ENCODE measurements around the gene COL6A1. TPM values are rescaled to one million over a fixed set of nuclear protein-coding genes. Genes with fewer than 3 reads are reported as not detected.

The COL6A1 gene
- total RNA-seq, 1 donor from 2014 or later, result 0.11 TPM

DNA sequence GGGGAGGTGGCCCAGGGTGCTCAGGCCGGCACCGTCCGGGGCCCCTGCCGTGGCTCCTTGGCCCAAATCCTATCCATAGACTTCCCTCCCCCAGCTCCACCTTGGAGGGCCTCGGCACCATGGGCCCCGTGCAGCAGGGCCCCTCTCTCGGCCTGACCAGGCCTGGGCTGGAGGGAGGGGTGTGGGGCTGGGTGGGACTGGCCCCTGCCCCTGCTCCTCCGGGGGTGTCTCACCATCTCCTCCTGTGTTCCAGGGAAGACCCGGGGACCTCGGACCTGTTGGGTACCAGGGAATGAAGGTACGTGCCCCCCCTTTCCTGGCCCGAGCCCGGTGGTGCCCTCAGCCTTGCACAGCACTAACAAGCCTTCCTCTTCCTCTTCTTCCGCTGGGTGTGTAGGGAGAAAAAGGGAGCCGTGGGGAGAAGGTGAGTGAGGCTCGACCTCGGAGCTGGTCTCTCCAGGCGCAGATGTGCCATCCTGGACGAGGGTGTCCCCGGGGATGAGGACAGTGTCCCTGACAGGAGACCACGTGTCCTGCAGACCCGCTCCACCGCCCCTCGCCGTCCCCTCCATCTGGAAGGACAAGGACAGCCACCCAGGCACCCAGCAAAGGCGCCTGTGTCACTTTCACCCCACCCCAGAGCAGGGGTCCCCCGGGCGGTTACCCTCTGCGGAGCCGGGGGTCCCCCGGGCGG is 7.9 kb downstream of the COL6A1 start:
- no peaks in the 10 kb centered on the region for H3K36me3 Mint-ChIP-seq (ENCODE audit: low read depth)
- ChIA-PET CTCF (no interaction called here), POLR2A (no interaction called here)
- no peaks in the 10 kb centered on the region for H3K9me3 Mint-ChIP-seq
- TF ChIP-seq, protein P1, sequence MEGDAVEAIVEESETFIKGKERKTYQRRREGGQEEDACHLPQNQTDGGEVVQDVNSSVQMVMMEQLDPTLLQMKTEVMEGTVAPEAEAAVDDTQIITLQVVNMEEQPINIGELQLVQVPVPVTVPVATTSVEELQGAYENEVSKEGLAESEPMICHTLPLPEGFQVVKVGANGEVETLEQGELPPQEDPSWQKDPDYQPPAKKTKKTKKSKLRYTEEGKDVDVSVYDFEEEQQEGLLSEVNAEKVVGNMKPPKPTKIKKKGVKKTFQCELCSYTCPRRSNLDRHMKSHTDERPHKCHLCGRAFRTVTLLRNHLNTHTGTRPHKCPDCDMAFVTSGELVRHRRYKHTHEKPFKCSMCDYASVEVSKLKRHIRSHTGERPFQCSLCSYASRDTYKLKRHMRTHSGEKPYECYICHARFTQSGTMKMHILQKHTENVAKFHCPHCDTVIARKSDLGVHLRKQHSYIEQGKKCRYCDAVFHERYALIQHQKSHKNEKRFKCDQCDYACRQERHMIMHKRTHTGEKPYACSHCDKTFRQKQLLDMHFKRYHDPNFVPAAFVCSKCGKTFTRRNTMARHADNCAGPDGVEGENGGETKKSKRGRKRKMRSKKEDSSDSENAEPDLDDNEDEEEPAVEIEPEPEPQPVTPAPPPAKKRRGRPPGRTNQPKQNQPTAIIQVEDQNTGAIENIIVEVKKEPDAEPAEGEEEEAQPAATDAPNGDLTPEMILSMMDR (IDR thresholded peaks at IDR 0.05), result no peak
- DNase-seq, result peak; percentile 11
- no peaks in the 10 kb centered on the region for H3K27me3 Mint-ChIP-seq
- no peak overlapping the region for H3K27ac Mint-ChIP-seq
- intact Hi-C loops (cut with micrococcal nuclease), result no loop called here
- H3K4me3 Mint-ChIP-seq, result no peak overlapping the region
- no peaks in the 10 kb centered on the region for H3K4me1 Mint-ChIP-seq
- no peak for ATAC-seq (ENCODE audit: low read depth)

- no peaks in the 10 kb centered on the region for H3K9me3 Mint-ChIP-seq
- TF ChIP-seq, protein P1 (IDR thresholded peaks at IDR 0.05), result no peak
- POLR2A ChIA-PET, result no interaction called here
- intact Hi-C loops (cut with micrococcal nuclease), result no loop called here
- no peak overlapping the region for H3K27ac Mint-ChIP-seq
- H3K4me3 Mint-ChIP-seq, result no peak overlapping the region
- H3K36me3 Mint-ChIP-seq (ENCODE audit: low read depth), result no peaks in the 10 kb centered on the region
- no peaks in the 10 kb centered on the region for H3K27me3 Mint-ChIP-seq
- DNase-seq (no peak), ATAC-seq (ENCODE audit: low read depth) (no peak)
- no peaks in the 10 kb centered on the region for H3K4me1 Mint-ChIP-seq
- CTCF ChIA-PET, result no interaction called here
These were observed 8.6 kb downstream of the COL6A1 start for GRCh38 chr21:45990049-45990711.

- ATAC-seq (ENCODE audit: low read depth) (no peak), DNase-seq (peak; percentile 4)
- ChIA-PET CTCF (no interaction called here), POLR2A (no interaction called here)
- H3K27ac Mint-ChIP-seq, result no peak overlapping the region
- no peaks in the 10 kb centered on the region for H3K36me3 Mint-ChIP-seq (ENCODE audit: low read depth)
- no peak overlapping the region for H3K4me3 Mint-ChIP-seq
- no peaks in the 10 kb centered on the region for H3K9me3 Mint-ChIP-seq
- intact Hi-C loops (cut with micrococcal nuclease), result no loop called here
- no peaks in the 10 kb centered on the region for H3K27me3 Mint-ChIP-seq
- TF ChIP-seq, protein P1 (IDR thresholded peaks at IDR 0.05), result no peak
- H3K4me1 Mint-ChIP-seq, result no peaks in the 10 kb centered on the region
These were observed 9.4 kb downstream of the COL6A1 start for GRCh38 chr21:45990741-45991605.

- H3K27me3 Mint-ChIP-seq, result no peaks in the 10 kb centered on the region
- no peaks in the 10 kb centered on the region for H3K36me3 Mint-ChIP-seq (ENCODE audit: low read depth)
- H3K4me3 Mint-ChIP-seq, result no peak overlapping the region
- ChIA-PET POLR2A (no interaction called here), CTCF (no interaction called here)
- H3K4me1 Mint-ChIP-seq, result no peaks in the 10 kb centered on the region
- no peak overlapping the region for H3K27ac Mint-ChIP-seq
- no peaks in the 10 kb centered on the region for H3K9me3 Mint-ChIP-seq
- TF ChIP-seq, protein P1 (IDR thresholded peaks at IDR 0.05), result no peak
- no peak for ATAC-seq (ENCODE audit: low read depth)
- intact Hi-C loops (cut with micrococcal nuclease), result no loop called here
- DNase-seq, result peak; percentile 9
These were observed 10.2 kb downstream of the COL6A1 start for GRCh38 chr21:45991606-45992300.

Data from activated B cell treated with CpG ODN at 0.5 μM for 24 hours (primary cell).